HG02973 (cell line): ENCODE results near the gene SLC4A7.
"Not testable (repeated sequence)": the region's sequence is repeated elsewhere in the genome, so short reads cannot be mapped to it uniquely, and the experiment has no call there.

ENCODE experiments used
- ATAC-seq: cut with Tn5 transposase; IDR thresholded peaks from one replicate; pipeline ENCODE4 v1.9.1; 2021; ENCODE audit warnings: moderate library complexity; ENCODE audit not compliant: unreplicated experiment

SLC4A7 gene

GRCh38 chr3:27484015-27484844 is at the start of gene SLC4A7:
SLC4A7 (minus strand) TSS chr3:27484384; CDS start chr3:27484126, 258 bp downstream.
- peak; percentile 93 for ATAC-seq

GRCh38 chr3:27533261-27533607 is 49.0 kb upstream of the SLC4A7 start:
- ATAC-seq = no peak

- no peak for ATAC-seq
These were observed 48.5 kb upstream of the SLC4A7 start for GRCh38 chr3:27532426-27533260.

GRCh38 chr3:27531193-27531751 is 47.1 kb upstream of the SLC4A7 start:
- ATAC-seq = not testable (repeated sequence)

GRCh38 chr3:27528791-27529190 is 44.6 kb upstream of the SLC4A7 start:
- no peak for ATAC-seq

- no peak for ATAC-seq
These were observed 42.6 kb upstream of the SLC4A7 start for GRCh38 chr3:27526614-27527315.

GRCh38 chr3:27521872-27522265 is 37.7 kb upstream of the SLC4A7 start:
- no peak for ATAC-seq

GRCh38 chr3:27521179-27521871 is 37.1 kb upstream of the SLC4A7 start:
- no peak for ATAC-seq

- no peak for ATAC-seq
These were observed 27.7 kb upstream of the SLC4A7 start for GRCh38 chr3:27511724-27512422.

- no peak for ATAC-seq
These were observed 25.2 kb upstream of the SLC4A7 start for GRCh38 chr3:27509376-27509775.

GRCh38 chr3:27508424-27508823 is 24.2 kb upstream of the SLC4A7 start:
- ATAC-seq = no peak

- no peak for ATAC-seq
These were observed 23.5 kb upstream of the SLC4A7 start for GRCh38 chr3:27507515-27508266.

- ATAC-seq = no peak
These were observed 22.9 kb upstream of the SLC4A7 start for GRCh38 chr3:27507111-27507510.

- no peak for ATAC-seq
These were observed 20.6 kb upstream of the SLC4A7 start for GRCh38 chr3:27504749-27505148.

GRCh38 chr3:27503526-27503925 is 19.3 kb upstream of the SLC4A7 start:
- ATAC-seq = no peak

GRCh38 chr3:27501759-27502158 is 17.6 kb upstream of the SLC4A7 start:
- no peak for ATAC-seq

GRCh38 chr3:27500986-27501385 is 16.8 kb upstream of the SLC4A7 start:
- no peak for ATAC-seq

- ATAC-seq = no peak
These were observed 15.9 kb upstream of the SLC4A7 start for GRCh38 chr3:27500035-27500434.

GRCh38 chr3:27494784-27495183 is 10.6 kb upstream of the SLC4A7 start:
- no peak for ATAC-seq
